WTC11 (cell line): Measurements from ENCODE around the gene MANEA. TPM values are rescaled to one million over a fixed set of nuclear protein-coding genes. Genes with fewer than 3 reads are reported as not detected.

Source experiments
- ATAC-seq: fragments of 200-7000 bp; cut with Tn5 transposase; 2 replicates; pipeline ENCODE4 v1.10.0; 2021; ENCODE audit warnings: mild to moderate bottlenecking, moderate library complexity
- CTCF ChIA-PET: fragments of 300-600 bp; sonication (Branson Sonifier 250); formaldehyde crosslinking; loops from one replicate; lab custom pipeline; 2021; ENCODE audit warnings: antibody characterized with exemption; lab: Charles Lee
- POLR2A ChIA-PET: fragments of 350-600 bp; sonication (Branson Sonifier 250); formaldehyde crosslinking; loops from one replicate; lab custom pipeline; 2021; ENCODE audit warnings: antibody characterized with exemption; lab: Charles Lee
- DNase-seq: peaks from one replicate; pipeline ENCODE4 v3.0.0; 2021; ENCODE audit warnings: low spot score
- H3K27ac Mint-ChIP-seq: 2 replicates; pipeline ENCODE4 v1.8.0; 2021; ENCODE audit warnings: mixed read lengths
- H3K27me3 Mint-ChIP-seq: 2 replicates; pipeline ENCODE4 v1.8.0; 2021; ENCODE audit warnings: low read depth, mild to moderate bottlenecking, moderate library complexity, mixed read lengths
- H3K36me3 Mint-ChIP-seq: 2 replicates; pipeline ENCODE4 v1.8.0; 2021; ENCODE audit warnings: mixed read lengths
- H3K4me1 Mint-ChIP-seq: 2 replicates; pipeline ENCODE4 v1.8.0; 2022; ENCODE audit warnings: mixed read lengths
- H3K4me3 Mint-ChIP-seq: 2 replicates; pipeline ENCODE4 v1.8.0; 2021; ENCODE audit warnings: mild to moderate bottlenecking, moderate library complexity, mixed read lengths
- H3K9me3 Mint-ChIP-seq: 2 replicates; pipeline ENCODE4 v1.8.0; 2021; ENCODE audit warnings: mixed read lengths
- E2F1 ChIP-seq: sonication (generic); formaldehyde crosslinking; IDR thresholded peaks from 2 replicates; pipeline ENCODE4 v1.8.0; 2022; ENCODE audit warnings: mild to moderate bottlenecking, missing genetic modification reagents
- HMGXB4 ChIP-seq: sonication (generic); formaldehyde crosslinking; IDR thresholded peaks from 2 replicates; pipeline ENCODE4 v1.8.1; 2023; ENCODE audit warnings: mild to moderate bottlenecking, moderate library complexity, missing genetic modification reagents
- MLX ChIP-seq: sonication (generic); formaldehyde crosslinking; IDR thresholded peaks from 2 replicates; pipeline ENCODE4 v1.8.1; 2023; ENCODE audit warnings: mild to moderate bottlenecking, missing genetic modification reagents, moderate library complexity
- MXD4 ChIP-seq: fragments of 250-450 bp; sonication (Bioruptor Pico); IDR thresholded peaks from 2 replicates; pipeline ENCODE4 v1.8.0; 2021; ENCODE audit warnings: mild to moderate bottlenecking, moderate library complexity, borderline replicate concordance
- MYBL2 ChIP-seq: sonication (generic); formaldehyde crosslinking; IDR thresholded peaks from 2 replicates; pipeline ENCODE4 v1.8.1; 2023; ENCODE audit warnings: mild to moderate bottlenecking, moderate library complexity, missing genetic modification reagents
- NR2C2 ChIP-seq: sonication (generic); formaldehyde crosslinking; IDR thresholded peaks from 2 replicates; pipeline ENCODE4 v1.8.0; 2022; ENCODE audit warnings: mild to moderate bottlenecking, missing genetic modification reagents
- NR3C1 ChIP-seq: sonication (generic); formaldehyde crosslinking; conservative IDR thresholded peaks from 2 replicates; pipeline ENCODE4 v1.8.1; 2023; ENCODE audit warnings: low read depth, mild to moderate bottlenecking, missing genetic modification reagents
- RELA ChIP-seq: sonication (generic); formaldehyde crosslinking; IDR thresholded peaks from 2 replicates; pipeline ENCODE4 v1.8.1; 2022; ENCODE audit warnings: missing genetic modification reagents, mild to moderate bottlenecking, borderline replicate concordance
- ZNF671 ChIP-seq: fragments of 250-450 bp; sonication (Bioruptor Pico); IDR thresholded peaks from 2 replicates; pipeline ENCODE4 v1.8.0; 2021; ENCODE audit warnings: mild to moderate bottlenecking
- total RNA-seq: library from RNA; stranded (reverse); gene quantifications from 3 replicates; pipeline ENCODE4 v1.2.3, GENCODE V29; 2021
- TF ChIP-seq, protein P1 (sequence below): sonication (generic); formaldehyde crosslinking; IDR thresholded peaks from 2 replicates; pipeline ENCODE4 v1.8.0; 2022; ENCODE audit warnings: mild to moderate bottlenecking, missing genetic modification reagents
- TF ChIP-seq, protein P2 (sequence below): sonication (generic); formaldehyde crosslinking; IDR thresholded peaks from 2 replicates; pipeline ENCODE4 v1.8.1; 2023; ENCODE audit warnings: mild to moderate bottlenecking, missing genetic modification reagents
- TF ChIP-seq, protein P3 (sequence below): sonication (generic); formaldehyde crosslinking; IDR thresholded peaks from 2 replicates; pipeline ENCODE4 v1.8.0; 2022; ENCODE audit warnings: mild to moderate bottlenecking, missing genetic modification reagents
- TF ChIP-seq, protein P4 (sequence below): sonication (generic); formaldehyde crosslinking; IDR thresholded peaks from 2 replicates; pipeline ENCODE4 v1.8.1; 2023; ENCODE audit warnings: mild to moderate bottlenecking, missing genetic modification reagents

Gene MANEA
- total RNA-seq, 1 experiment from 2014 or later = 6.1 TPM

GRCh38 chr6:95544517-95545225 is 32.7 kb upstream of the MANEA start (continued):
- TF ChIP-seq, protein P1, sequence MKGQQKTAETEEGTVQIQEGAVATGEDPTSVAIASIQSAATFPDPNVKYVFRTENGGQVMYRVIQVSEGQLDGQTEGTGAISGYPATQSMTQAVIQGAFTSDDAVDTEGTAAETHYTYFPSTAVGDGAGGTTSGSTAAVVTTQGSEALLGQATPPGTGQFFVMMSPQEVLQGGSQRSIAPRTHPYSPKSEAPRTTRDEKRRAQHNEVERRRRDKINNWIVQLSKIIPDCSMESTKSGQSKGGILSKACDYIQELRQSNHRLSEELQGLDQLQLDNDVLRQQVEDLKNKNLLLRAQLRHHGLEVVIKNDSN = no peak
- TF ChIP-seq MLX (CRISPR knock-in tag) (no peak), E2F1 (CRISPR knock-in tag) (no peak)
- TF ChIP-seq, protein P2, sequence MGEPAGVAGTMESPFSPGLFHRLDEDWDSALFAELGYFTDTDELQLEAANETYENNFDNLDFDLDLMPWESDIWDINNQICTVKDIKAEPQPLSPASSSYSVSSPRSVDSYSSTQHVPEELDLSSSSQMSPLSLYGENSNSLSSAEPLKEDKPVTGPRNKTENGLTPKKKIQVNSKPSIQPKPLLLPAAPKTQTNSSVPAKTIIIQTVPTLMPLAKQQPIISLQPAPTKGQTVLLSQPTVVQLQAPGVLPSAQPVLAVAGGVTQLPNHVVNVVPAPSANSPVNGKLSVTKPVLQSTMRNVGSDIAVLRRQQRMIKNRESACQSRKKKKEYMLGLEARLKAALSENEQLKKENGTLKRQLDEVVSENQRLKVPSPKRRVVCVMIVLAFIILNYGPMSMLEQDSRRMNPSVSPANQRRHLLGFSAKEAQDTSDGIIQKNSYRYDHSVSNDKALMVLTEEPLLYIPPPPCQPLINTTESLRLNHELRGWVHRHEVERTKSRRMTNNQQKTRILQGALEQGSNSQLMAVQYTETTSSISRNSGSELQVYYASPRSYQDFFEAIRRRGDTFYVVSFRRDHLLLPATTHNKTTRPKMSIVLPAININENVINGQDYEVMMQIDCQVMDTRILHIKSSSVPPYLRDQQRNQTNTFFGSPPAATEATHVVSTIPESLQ (CRISPR knock-in tag) = no peak
- TF ChIP-seq, protein P3, sequence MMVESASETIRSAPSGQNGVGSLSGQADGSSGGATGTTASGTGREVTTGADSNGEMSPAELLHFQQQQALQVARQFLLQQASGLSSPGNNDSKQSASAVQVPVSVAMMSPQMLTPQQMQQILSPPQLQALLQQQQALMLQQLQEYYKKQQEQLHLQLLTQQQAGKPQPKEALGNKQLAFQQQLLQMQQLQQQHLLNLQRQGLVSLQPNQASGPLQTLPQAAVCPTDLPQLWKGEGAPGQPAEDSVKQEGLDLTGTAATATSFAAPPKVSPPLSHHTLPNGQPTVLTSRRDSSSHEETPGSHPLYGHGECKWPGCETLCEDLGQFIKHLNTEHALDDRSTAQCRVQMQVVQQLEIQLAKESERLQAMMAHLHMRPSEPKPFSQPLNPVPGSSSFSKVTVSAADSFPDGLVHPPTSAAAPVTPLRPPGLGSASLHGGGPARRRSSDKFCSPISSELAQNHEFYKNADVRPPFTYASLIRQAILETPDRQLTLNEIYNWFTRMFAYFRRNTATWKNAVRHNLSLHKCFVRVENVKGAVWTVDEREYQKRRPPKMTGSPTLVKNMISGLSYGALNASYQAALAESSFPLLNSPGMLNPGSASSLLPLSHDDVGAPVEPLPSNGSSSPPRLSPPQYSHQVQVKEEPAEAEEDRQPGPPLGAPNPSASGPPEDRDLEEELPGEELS = no peak

DNA sequence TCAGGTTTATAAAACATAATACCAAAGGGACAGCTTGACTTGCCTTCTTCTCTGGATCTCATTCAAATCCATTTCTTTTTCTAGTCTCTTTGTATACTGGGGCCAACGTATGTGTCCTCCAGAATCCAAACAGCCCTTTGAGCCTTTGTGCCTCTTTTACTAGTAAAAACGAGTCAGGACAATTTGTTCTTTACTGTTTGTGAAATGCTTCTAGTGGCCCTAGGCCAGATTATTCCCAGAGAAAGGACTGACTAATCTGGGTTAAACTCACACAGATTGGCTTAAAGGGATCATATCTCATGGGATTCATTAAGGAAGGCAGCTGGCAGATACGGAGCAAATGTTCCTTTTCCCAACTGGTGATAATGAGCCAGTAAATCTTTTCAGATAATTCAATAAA is 32.1 kb upstream of the MANEA start:
- Mint-ChIP-seq H3K4me1 (peaks cover 17% of the 10 kb centered on the region), H3K27me3 (no peaks in the 10 kb centered on the region), H3K36me3 (no peaks in the 10 kb centered on the region), H3K4me3 (no peak overlapping the region), H3K27ac (no peak overlapping the region), H3K9me3 (no peaks in the 10 kb centered on the region)
- no peak for DNase-seq
- no peak for ATAC-seq
- ChIA-PET CTCF (no interaction called here), POLR2A (no interaction called here)
- TF ChIP-seq MYBL2 (CRISPR knock-in tag) = no peak
- no peak for TF ChIP-seq NR2C2 (CRISPR knock-in tag)
- TF ChIP-seq, protein P4, sequence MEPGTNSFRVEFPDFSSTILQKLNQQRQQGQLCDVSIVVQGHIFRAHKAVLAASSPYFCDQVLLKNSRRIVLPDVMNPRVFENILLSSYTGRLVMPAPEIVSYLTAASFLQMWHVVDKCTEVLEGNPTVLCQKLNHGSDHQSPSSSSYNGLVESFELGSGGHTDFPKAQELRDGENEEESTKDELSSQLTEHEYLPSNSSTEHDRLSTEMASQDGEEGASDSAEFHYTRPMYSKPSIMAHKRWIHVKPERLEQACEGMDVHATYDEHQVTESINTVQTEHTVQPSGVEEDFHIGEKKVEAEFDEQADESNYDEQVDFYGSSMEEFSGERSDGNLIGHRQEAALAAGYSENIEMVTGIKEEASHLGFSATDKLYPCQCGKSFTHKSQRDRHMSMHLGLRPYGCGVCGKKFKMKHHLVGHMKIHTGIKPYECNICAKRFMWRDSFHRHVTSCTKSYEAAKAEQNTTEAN (CRISPR knock-in tag) = no peak
- no peak for TF ChIP-seq NR3C1 (CRISPR knock-in tag)
- TF ChIP-seq MXD4 = no peak
- no peak for TF ChIP-seq E2F1 (CRISPR knock-in tag)
- TF ChIP-seq RELA (CRISPR knock-in tag) = no peak
- TF ChIP-seq ZNF671 (CRISPR knock-in tag) = no peak
- no peak for TF ChIP-seq HMGXB4 (CRISPR knock-in tag)
